Kidney (tissue), 14 donors: Measurements from ENCODE around the gene TIMM50. TPM values are rescaled to one million over a fixed set of nuclear protein-coding genes. Genes with fewer than 3 reads are reported as not detected.
A peak's percentile ranks its signal among the peaks of the same experiment; 100 is the strongest.

ENCODE experiments used
- DNase-seq, 5 donors: peaks; one replicate each; pipeline ENCODE4 v3.0.0-alpha.2; 2013 to 2020
- FAIRE-seq: peaks from 2 replicates; lab custom pipeline; 2012; peaks lifted over from hg19 to GRCh38; lab: Jason Lieb, UNC
- H3K27ac ChIP-seq, 2 donors: one replicate each; pipeline ENCODE4 v1.7.0; 2013; ENCODE audit warnings: low read depth in 2 of 2, low read length in 2 of 2, inconsistent platforms in 1 of 2
- H3K27me3 ChIP-seq: one replicate; pipeline ENCODE4 v1.7.1; 2013; ENCODE audit warnings: low read length, inconsistent platforms; ENCODE audit not compliant: control insufficient read depth, insufficient read depth
- H3K36me3 ChIP-seq, 3 donors: one replicate each; pipeline versions ENCODE4 v1.7.0 to v1.7.1; 2013; ENCODE audit warnings: low read length in 3 of 3, control low read depth in 1 of 3, inconsistent platforms in 1 of 3; ENCODE audit not compliant: insufficient read depth in 3 of 3, control insufficient read depth in 2 of 3
- H3K4me1 ChIP-seq, 3 donors: one replicate each; pipeline versions ENCODE4 v1.7.0 to v1.7.1; 2013; ENCODE audit warnings: low read length in 3 of 3, inconsistent platforms in 1 of 3, low read depth in 1 of 3; ENCODE audit not compliant: control insufficient read depth in 2 of 3, insufficient read depth in 2 of 3
- H3K4me3 ChIP-seq, 3 donors: one replicate each; pipeline versions ENCODE4 v1.7.0 to v1.8.1; 2013; ENCODE audit warnings: low read length in 3 of 3, control low read depth in 1 of 3, inconsistent platforms in 1 of 3
- H3K9ac ChIP-seq, 3 donors: one replicate each; pipeline versions ENCODE4 v1.7.0 to v1.7.1; 2013; ENCODE audit warnings: low read length in 3 of 3, control low read depth in 1 of 3, inconsistent platforms in 1 of 3
- H3K9me3 ChIP-seq, 3 donors: one replicate each; pipeline versions ENCODE4 v1.7.0 to v1.7.1; 2013; ENCODE audit warnings: low read length in 3 of 3, control low read depth in 1 of 3, inconsistent platforms in 1 of 3; ENCODE audit not compliant: control insufficient read depth in 2 of 3, insufficient read depth in 1 of 3
- intact Hi-C: fragments of 100-400 bp; cut with DNase I; formaldehyde crosslinking; loops from one replicate; pipeline ENCODE4 v1.11.1; 2022
- polyA plus RNA-seq: library from polyadenylated mRNA; stranded (reverse); fragments of 350-450 nt; fragmentation: Illumina TruSeq; extraction: RNeasy Lipid Tissue Mini Kit (QIAGEN cat#74804); gene quantifications from one replicate; pipeline ENCODE4 v1.2.3, GENCODE V29; 2014; ENCODE audit warnings: low read depth, low replicate concordance; ENCODE audit not compliant: insufficient read depth
- total RNA-seq: library from RNA; stranded (reverse); fragmentation: NEBNext Ultra II Directional; extraction: Animal tissue kit (Norgen Biotek cat#: 25700); gene quantifications from one replicate; pipeline ENCODE4 v1.2.1, GENCODE V29; 2021
- TF ChIP-seq, protein P1 (sequence below): IDR thresholded peaks from 3 replicates; pipeline ENCODE4 v1.5.1; 2012; ENCODE audit warnings: mild to moderate bottlenecking, moderate library complexity, borderline replicate concordance; ENCODE audit not compliant: insufficient read depth; ENCODE audit errors: extremely low read depth
- donor health status: control.
- donor health status: control.
- donor health status: control.
- donor health status: control.
- donor health status: control.
- donor health status: DM: yes; HTN: yes; CAD: no.
- donor health status: Normal renal cell carcinoma (clear cell type).

The TIMM50 gene
- total and polyA plus RNA-seq, 2 donors from 2014 or later, result 52.4 to 74.4 TPM

DNA sequence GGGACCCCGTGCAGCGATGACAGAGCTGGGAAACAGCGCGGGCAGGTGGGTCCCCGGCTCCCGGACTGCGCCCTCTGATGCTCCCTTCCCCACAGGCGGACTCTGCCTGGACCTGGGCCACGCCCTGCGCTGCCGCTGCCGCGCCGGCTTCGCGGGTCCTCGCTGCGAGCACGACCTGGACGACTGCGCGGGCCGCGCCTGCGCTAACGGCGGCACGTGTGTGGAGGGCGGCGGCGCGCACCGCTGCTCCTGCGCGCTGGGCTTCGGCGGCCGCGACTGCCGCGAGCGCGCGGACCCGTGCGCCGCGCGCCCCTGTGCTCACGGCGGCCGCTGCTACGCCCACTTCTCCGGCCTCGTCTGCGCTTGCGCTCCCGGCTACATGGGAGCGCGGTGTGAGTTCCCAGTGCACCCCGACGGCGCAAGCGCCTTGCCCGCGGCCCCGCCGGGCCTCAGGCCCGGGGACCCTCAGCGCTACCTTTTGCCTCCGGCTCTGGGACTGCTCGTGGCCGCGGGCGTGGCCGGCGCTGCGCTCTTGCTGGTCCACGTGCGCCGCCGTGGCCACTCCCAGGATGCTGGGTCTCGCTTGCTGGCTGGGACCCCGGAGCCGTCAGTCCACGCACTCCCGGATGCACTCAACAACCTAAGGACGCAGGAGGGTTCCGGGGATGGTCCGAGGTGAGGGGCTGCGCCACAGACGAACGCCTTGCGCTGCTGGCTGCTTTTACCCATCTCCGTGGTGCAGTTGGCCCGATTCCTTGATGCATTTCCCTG, 26.5 kb downstream of the TIMM50 start:
- intact Hi-C loops, result no loop called here
- H3K4me1 ChIP-seq, result peaks cover 0 to 4% (median 0%) of the 10 kb centered on the region in 3 donors
- H3K4me3 ChIP-seq, result peak overlapping the region in 1 of 3 donors; percentile 41
- TF ChIP-seq, protein P1, sequence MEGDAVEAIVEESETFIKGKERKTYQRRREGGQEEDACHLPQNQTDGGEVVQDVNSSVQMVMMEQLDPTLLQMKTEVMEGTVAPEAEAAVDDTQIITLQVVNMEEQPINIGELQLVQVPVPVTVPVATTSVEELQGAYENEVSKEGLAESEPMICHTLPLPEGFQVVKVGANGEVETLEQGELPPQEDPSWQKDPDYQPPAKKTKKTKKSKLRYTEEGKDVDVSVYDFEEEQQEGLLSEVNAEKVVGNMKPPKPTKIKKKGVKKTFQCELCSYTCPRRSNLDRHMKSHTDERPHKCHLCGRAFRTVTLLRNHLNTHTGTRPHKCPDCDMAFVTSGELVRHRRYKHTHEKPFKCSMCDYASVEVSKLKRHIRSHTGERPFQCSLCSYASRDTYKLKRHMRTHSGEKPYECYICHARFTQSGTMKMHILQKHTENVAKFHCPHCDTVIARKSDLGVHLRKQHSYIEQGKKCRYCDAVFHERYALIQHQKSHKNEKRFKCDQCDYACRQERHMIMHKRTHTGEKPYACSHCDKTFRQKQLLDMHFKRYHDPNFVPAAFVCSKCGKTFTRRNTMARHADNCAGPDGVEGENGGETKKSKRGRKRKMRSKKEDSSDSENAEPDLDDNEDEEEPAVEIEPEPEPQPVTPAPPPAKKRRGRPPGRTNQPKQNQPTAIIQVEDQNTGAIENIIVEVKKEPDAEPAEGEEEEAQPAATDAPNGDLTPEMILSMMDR, result no peak
- DNase-seq (peak in 4 of 5 donors; percentile 78 to 88 (median 84)), FAIRE-seq (no peak)
- no peaks in the 10 kb centered on the region for H3K36me3 ChIP-seq
- H3K27me3 ChIP-seq, result no peaks in the 10 kb centered on the region
- H3K27ac ChIP-seq, result no peak overlapping the region
- H3K9me3 ChIP-seq, result no peaks in the 10 kb centered on the region
- no peak overlapping the region for H3K9ac ChIP-seq

DNA sequence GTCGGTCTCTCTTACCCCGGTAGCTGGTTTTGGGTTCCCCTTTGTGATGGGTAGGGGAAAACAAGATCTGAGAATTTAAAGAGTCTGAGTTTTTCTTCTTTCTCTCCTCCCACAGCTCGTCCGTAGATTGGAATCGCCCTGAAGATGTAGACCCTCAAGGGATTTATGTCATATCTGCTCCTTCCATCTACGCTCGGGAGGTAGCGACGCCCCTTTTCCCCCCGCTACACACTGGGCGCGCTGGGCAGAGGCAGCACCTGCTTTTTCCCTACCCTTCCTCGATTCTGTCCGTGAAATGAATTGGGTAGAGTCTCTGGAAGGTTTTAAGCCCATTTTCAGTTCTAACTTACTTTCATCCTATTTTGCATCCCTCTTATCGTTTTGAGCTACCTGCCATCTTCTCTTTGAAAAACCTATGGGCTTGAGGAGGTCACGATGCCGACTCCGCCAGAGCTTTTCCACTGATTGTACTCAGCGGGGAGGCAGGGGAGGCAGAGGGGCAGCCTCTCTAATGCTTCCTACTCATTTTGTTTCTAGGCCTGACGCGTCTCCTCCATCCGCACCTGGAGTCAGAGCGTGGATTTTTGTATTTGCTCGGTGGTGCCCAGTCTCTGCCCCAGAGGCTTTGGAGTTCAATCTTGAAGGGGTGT, 27.2 kb downstream of the TIMM50 start:
- intact Hi-C loops, result no loop called here
- Histone ChIP-seq H3K4me1 (peaks cover 0 to 2% (median 0%) of the 10 kb centered on the region in 3 donors), H3K36me3 (no peaks in the 10 kb centered on the region), H3K9ac (no peak overlapping the region), H3K27ac (no peak overlapping the region), H3K4me3 (peak overlapping the region in 1 of 3 donors; percentile 41), H3K9me3 (no peaks in the 10 kb centered on the region), H3K27me3 (no peaks in the 10 kb centered on the region)
- TF ChIP-seq, protein P1, result no peak
- DNase-seq (no peak), FAIRE-seq (no peak)

DNA sequence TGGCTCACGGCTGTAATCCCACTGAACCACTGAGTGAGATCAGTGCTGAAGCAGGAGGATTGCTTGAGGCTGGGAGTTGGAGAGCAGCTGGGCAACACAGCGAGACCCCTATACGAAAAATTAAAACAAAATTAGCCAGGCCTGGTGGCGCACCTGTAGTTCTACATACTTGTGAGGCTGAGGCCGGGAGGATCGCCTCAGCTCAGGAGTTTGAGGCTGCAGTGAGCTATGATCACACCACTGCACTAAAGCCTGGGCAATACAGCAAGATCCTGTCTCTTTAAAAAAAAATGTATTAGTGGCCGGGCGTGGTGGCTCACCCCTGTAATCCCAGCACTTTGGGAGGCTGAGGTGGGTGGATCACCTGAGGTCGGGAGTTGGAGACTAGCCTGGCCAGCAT, 28.0 kb downstream of the TIMM50 start:
- Histone ChIP-seq H3K4me1 (peaks cover 0 to 2% (median 0%) of the 10 kb centered on the region in 3 donors), H3K9ac (no peak overlapping the region), H3K9me3 (no peaks in the 10 kb centered on the region), H3K27me3 (no peaks in the 10 kb centered on the region), H3K4me3 (no peak overlapping the region), H3K36me3 (no peaks in the 10 kb centered on the region), H3K27ac (no peak overlapping the region)
- intact Hi-C loops, result no loop called here
- FAIRE-seq (no peak), DNase-seq (no peak)
- TF ChIP-seq, protein P1, result no peak
